ENCODE measurements around the gene LGI4.

LGI4 gene

DNA sequence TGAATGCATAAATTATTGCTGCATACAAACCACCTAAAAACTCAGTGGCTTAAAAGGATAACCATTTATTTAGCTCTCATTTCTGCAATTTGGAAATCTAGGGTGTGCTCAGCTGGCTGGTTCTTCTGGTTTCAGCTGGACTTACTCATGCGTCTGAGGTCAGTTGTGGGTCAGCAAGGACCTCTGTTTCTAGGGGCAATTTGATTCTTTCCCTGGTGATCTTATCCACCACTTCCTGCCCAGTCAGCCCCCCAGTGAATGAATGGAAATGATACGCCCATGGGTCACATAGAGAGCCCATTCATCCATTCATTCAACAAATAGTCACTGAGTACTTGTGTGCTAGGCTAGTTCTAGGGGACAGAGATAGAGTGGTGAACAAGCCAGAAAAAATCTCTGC is 29.6 kb upstream of the LGI4 start:
- Histone ChIP-seq H3K4me2 (ENCODE audit: low read length, poor library complexity, severe bottlenecking) (no peak overlapping the region), H2BK15ac (ENCODE audit: low read depth, poor library complexity, severe bottlenecking) (no peak overlapping the region), H3K9me3 (ENCODE audit: control insufficient read depth, low read length) (peaks cover 58% of the 10 kb centered on the region), H2BK5ac (ENCODE audit: low read depth, low read length, poor library complexity, severe bottlenecking) (no peak overlapping the region), H2BK12ac (ENCODE audit: low read length in 2 of 2) (no peak overlapping the region), H3K9ac (ENCODE audit: low read length) (no peak overlapping the region), H2BK120ac (ENCODE audit: low read depth, low read length) (no peak overlapping the region), H3K27me3 (ENCODE audit: control insufficient read depth in 1 of 2, insufficient read depth in 1 of 2, low read length in 2 of 2) (no peaks in the 10 kb centered on the region), H3K36me3 (ENCODE audit: control insufficient read depth in 1 of 2, insufficient read depth in 2 of 2, low read depth in 1 of 2, low read length in 2 of 2) (peaks cover 27 to 92% of the 10 kb centered on the region in 2 experiments), H3K79me1 (replicated peaks; ENCODE audit: low read length, poor library complexity, severe bottlenecking) (peaks cover 2% of the 10 kb centered on the region), H3K4me1 (ENCODE audit: control insufficient read depth, insufficient read depth, low read depth, low read length) (peaks cover 19% of the 10 kb centered on the region), H2AFZ (ENCODE audit: low read depth, low read length) (no peak overlapping the region), H3K23ac (ENCODE audit: low read length in 2 of 2) (no peak overlapping the region), H3K4ac (ENCODE audit: low read depth in 1 of 2, low read length in 2 of 2) (no peak overlapping the region), H4K91ac (ENCODE audit: low read length) (no peak overlapping the region), H3K18ac (ENCODE audit: low read depth in 1 of 2, low read length in 2 of 2) (no peak overlapping the region), H4K8ac (ENCODE audit: low read length) (no peak overlapping the region), H3K4me3 (ENCODE audit: insufficient read depth in 1 of 2, low read depth in 1 of 2, low read length in 2 of 2) (peak overlapping the region in 1 of 2 experiments; percentile 21), H3K14ac (ENCODE audit: low read length in 2 of 2) (no peak overlapping the region), H2AK5ac (ENCODE audit: low read length, severe bottlenecking) (no peak overlapping the region), H3K27ac (ENCODE audit: low read length, poor library complexity, severe bottlenecking) (peak overlapping the region; percentile 27)
- 94% methylated on average over 1 of the region's 2 CpGs for WGBS
- no peak for DNase-seq

DNA sequence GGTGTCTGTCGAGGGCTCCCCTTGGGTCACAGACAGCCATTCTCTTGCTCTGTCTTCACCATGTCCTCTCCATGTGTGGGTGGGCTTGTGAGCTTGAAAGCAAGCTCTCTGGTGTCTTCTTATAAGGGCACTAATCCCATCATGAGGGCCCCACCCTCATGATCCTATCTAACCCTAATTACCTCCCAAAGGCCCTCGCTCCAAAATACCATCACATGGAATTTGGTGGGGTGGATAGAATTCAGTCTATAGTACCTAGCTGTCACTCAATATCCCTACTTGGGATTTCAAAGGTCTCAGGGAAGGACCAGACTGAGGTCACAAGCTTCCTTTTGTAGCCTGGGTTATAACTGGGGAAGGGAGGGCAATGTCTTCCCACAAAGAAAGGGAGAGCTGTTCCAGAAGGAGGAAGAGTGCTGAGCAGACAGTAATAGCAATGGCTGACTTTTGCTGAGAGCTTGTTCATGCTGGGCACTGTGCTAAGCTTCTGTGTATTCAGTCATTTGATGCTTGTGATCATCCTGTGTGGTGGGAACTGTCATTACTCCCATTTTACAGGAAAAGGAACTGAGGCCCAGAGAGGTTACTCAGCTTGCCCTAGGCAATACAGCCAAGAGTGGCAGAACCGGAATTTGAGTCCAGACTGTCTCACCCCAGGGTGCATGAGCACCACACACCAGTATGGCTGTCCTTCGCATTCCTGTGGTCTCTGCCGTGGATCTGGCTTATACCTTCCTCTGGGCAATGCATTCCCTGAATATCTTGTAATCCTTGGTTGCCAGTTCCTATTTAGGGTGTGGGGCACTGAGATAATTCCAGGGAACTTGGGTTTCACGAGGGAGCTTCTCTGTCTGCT is 27.8 kb upstream of the LGI4 start:
- peak overlapping the region; percentile 16 for H3K4me2 ChIP-seq (ENCODE audit: low read length, poor library complexity, severe bottlenecking)
- H2BK120ac ChIP-seq (ENCODE audit: low read depth, low read length), result no peak overlapping the region
- peaks cover 14% of the 10 kb centered on the region for H3K4me1 ChIP-seq (ENCODE audit: control insufficient read depth, insufficient read depth, low read depth, low read length)
- WGBS, result 85% methylated on average over 5 of the region's 6 CpGs
- peak overlapping the region; percentile 76 for H2AK5ac ChIP-seq (ENCODE audit: low read length, severe bottlenecking)
- H3K14ac ChIP-seq (ENCODE audit: low read length in 2 of 2), result no peak overlapping the region
- H3K79me1 ChIP-seq (replicated peaks; ENCODE audit: low read length, poor library complexity, severe bottlenecking), result peaks cover 3% of the 10 kb centered on the region
- no peak for DNase-seq
- peak overlapping the region; percentile 25 for H2BK5ac ChIP-seq (ENCODE audit: low read depth, low read length, poor library complexity, severe bottlenecking)
- no peak overlapping the region for H4K91ac ChIP-seq (ENCODE audit: low read length)
- H3K4ac ChIP-seq (ENCODE audit: low read depth in 1 of 2, low read length in 2 of 2), result no peak overlapping the region
- H3K27ac ChIP-seq (ENCODE audit: low read length, poor library complexity, severe bottlenecking), result peak overlapping the region; percentile 75
- peaks cover 30 to 100% of the 10 kb centered on the region in 2 experiments for H3K36me3 ChIP-seq (ENCODE audit: control insufficient read depth in 1 of 2, insufficient read depth in 2 of 2, low read depth in 1 of 2, low read length in 2 of 2)
- H3K9ac ChIP-seq (ENCODE audit: low read length), result no peak overlapping the region
- no peak overlapping the region for H2BK12ac ChIP-seq (ENCODE audit: low read length in 2 of 2)
- H3K27me3 ChIP-seq (ENCODE audit: control insufficient read depth in 1 of 2, insufficient read depth in 1 of 2, low read length in 2 of 2), result no peaks in the 10 kb centered on the region
- H4K8ac ChIP-seq (ENCODE audit: low read length), result no peak overlapping the region
- no peak overlapping the region for H3K18ac ChIP-seq (ENCODE audit: low read depth in 1 of 2, low read length in 2 of 2)
- no peak overlapping the region for H3K4me3 ChIP-seq (ENCODE audit: insufficient read depth in 1 of 2, low read depth in 1 of 2, low read length in 2 of 2)
- H2BK15ac ChIP-seq (ENCODE audit: low read depth, poor library complexity, severe bottlenecking), result no peak overlapping the region
- H3K23ac ChIP-seq (ENCODE audit: low read length in 2 of 2), result no peak overlapping the region
- H2AFZ ChIP-seq (ENCODE audit: low read depth, low read length), result no peak overlapping the region
- peaks cover 58% of the 10 kb centered on the region for H3K9me3 ChIP-seq (ENCODE audit: control insufficient read depth, low read length)

DNA sequence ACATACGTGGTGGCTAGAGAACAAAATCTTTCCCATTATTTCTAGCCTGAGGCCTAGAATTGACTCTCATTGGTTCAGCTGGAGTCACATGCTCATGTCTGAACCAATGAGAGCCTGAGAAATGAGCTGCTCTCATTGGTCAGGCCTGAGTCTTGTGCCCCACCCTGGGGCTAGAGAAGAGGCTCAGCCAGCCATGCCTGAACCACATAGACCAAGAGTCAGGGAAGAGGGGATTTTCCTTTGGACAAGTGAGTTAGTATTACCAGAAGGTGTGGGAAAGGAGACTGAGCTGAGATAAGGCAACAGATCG is 26.5 kb upstream of the LGI4 start:
- no peak for DNase-seq
- no peak overlapping the region for H2BK15ac ChIP-seq (ENCODE audit: low read depth, poor library complexity, severe bottlenecking)
- H2AK5ac ChIP-seq (ENCODE audit: low read length, severe bottlenecking), result no peak overlapping the region
- no peak overlapping the region for H2AFZ ChIP-seq (ENCODE audit: low read depth, low read length)
- H3K14ac ChIP-seq (ENCODE audit: low read length in 2 of 2), result no peak overlapping the region
- WGBS, result 96% methylated on average over 2 of the region's 2 CpGs
- no peak overlapping the region for H3K4ac ChIP-seq (ENCODE audit: low read depth in 1 of 2, low read length in 2 of 2)
- peaks cover 48% of the 10 kb centered on the region for H3K9me3 ChIP-seq (ENCODE audit: control insufficient read depth, low read length)
- no peak overlapping the region for H3K4me3 ChIP-seq (ENCODE audit: insufficient read depth in 1 of 2, low read depth in 1 of 2, low read length in 2 of 2)
- H3K79me1 ChIP-seq (replicated peaks; ENCODE audit: low read length, poor library complexity, severe bottlenecking), result peaks cover 4% of the 10 kb centered on the region
- H2BK12ac ChIP-seq (ENCODE audit: low read length in 2 of 2), result no peak overlapping the region
- H2BK120ac ChIP-seq (ENCODE audit: low read depth, low read length), result no peak overlapping the region
- H3K27me3 ChIP-seq (ENCODE audit: control insufficient read depth in 1 of 2, insufficient read depth in 1 of 2, low read length in 2 of 2), result no peaks in the 10 kb centered on the region
- no peak overlapping the region for H2BK5ac ChIP-seq (ENCODE audit: low read depth, low read length, poor library complexity, severe bottlenecking)
- no peak overlapping the region for H4K8ac ChIP-seq (ENCODE audit: low read length)
- H3K23ac ChIP-seq (ENCODE audit: low read length in 2 of 2), result no peak overlapping the region
- no peak overlapping the region for H3K27ac ChIP-seq (ENCODE audit: low read length, poor library complexity, severe bottlenecking)
- peaks cover 29 to 100% of the 10 kb centered on the region in 2 experiments for H3K36me3 ChIP-seq (ENCODE audit: control insufficient read depth in 1 of 2, insufficient read depth in 2 of 2, low read depth in 1 of 2, low read length in 2 of 2)
- no peak overlapping the region for H3K9ac ChIP-seq (ENCODE audit: low read length)
- no peak overlapping the region for H4K91ac ChIP-seq (ENCODE audit: low read length)
- H3K4me1 ChIP-seq (ENCODE audit: control insufficient read depth, insufficient read depth, low read depth, low read length), result peaks cover 7% of the 10 kb centered on the region
- no peak overlapping the region for H3K18ac ChIP-seq (ENCODE audit: low read depth in 1 of 2, low read length in 2 of 2)
- no peak overlapping the region for H3K4me2 ChIP-seq (ENCODE audit: low read length, poor library complexity, severe bottlenecking)

DNA sequence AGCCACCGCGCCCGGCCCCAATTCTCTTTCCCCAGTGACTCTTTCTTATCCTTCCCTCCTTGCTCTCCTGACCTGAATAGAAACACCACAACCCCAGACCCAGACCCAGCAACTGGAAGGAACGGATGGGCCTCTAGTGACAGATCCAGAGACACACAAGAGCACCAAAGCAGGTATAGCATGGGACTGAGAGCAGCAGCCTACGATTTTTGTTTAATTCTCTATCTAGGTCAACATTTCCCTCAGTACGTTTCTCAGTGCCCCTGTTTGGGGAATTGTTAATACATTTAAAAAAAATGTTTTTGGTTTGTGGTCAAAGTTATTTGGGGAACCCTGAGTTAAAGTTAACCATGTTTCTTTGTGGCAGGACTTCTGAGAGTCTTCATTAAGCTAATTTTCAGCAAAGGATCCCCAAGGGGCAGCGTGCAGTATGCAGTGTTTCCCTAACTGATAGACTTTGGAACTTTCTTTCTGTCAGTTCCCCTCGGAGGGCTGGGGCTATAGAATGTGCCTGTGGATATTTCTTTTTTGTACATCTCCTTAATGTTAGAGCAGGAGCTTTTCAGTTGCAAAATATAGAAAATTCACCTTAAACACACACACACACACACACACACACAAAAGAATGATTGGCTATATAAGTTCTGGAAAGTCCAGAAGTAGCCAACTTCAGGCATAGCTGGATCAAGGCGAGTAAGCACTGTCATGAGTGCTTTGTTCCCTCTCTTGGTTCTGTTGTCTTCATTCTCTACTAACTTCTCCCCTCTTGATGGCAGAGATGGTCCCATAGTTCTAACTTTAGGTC is 26.0 kb upstream of the LGI4 start:
- no peak overlapping the region for H3K9ac ChIP-seq (ENCODE audit: low read length)
- no peak overlapping the region for H3K4me3 ChIP-seq (ENCODE audit: insufficient read depth in 1 of 2, low read depth in 1 of 2, low read length in 2 of 2)
- 96% methylated on average over 7 of the region's 9 CpGs for WGBS
- no peak for DNase-seq
- H3K4me1 ChIP-seq (ENCODE audit: control insufficient read depth, insufficient read depth, low read depth, low read length), result peaks cover 7% of the 10 kb centered on the region
- no peak overlapping the region for H2AK5ac ChIP-seq (ENCODE audit: low read length, severe bottlenecking)
- H2BK120ac ChIP-seq (ENCODE audit: low read depth, low read length), result no peak overlapping the region
- no peak overlapping the region for H3K23ac ChIP-seq (ENCODE audit: low read length in 2 of 2)
- no peak overlapping the region for H2BK5ac ChIP-seq (ENCODE audit: low read depth, low read length, poor library complexity, severe bottlenecking)
- peaks cover 6% of the 10 kb centered on the region for H3K79me1 ChIP-seq (replicated peaks; ENCODE audit: low read length, poor library complexity, severe bottlenecking)
- H3K27me3 ChIP-seq (ENCODE audit: control insufficient read depth in 1 of 2, insufficient read depth in 1 of 2, low read length in 2 of 2), result no peaks in the 10 kb centered on the region
- H3K27ac ChIP-seq (ENCODE audit: low read length, poor library complexity, severe bottlenecking), result no peak overlapping the region
- peaks cover 24 to 95% of the 10 kb centered on the region in 2 experiments for H3K36me3 ChIP-seq (ENCODE audit: control insufficient read depth in 1 of 2, insufficient read depth in 2 of 2, low read depth in 1 of 2, low read length in 2 of 2)
- H3K9me3 ChIP-seq (ENCODE audit: control insufficient read depth, low read length), result peaks cover 43% of the 10 kb centered on the region
- H3K14ac ChIP-seq (ENCODE audit: low read length in 2 of 2), result no peak overlapping the region
- no peak overlapping the region for H2AFZ ChIP-seq (ENCODE audit: low read depth, low read length)
- no peak overlapping the region for H2BK12ac ChIP-seq (ENCODE audit: low read length in 2 of 2)
- H3K4me2 ChIP-seq (ENCODE audit: low read length, poor library complexity, severe bottlenecking), result no peak overlapping the region
- no peak overlapping the region for H2BK15ac ChIP-seq (ENCODE audit: low read depth, poor library complexity, severe bottlenecking)
- H3K4ac ChIP-seq (ENCODE audit: low read depth in 1 of 2, low read length in 2 of 2), result no peak overlapping the region
- H4K91ac ChIP-seq (ENCODE audit: low read length), result no peak overlapping the region
- H3K18ac ChIP-seq (ENCODE audit: low read depth in 1 of 2, low read length in 2 of 2), result no peak overlapping the region
- H4K8ac ChIP-seq (ENCODE audit: low read length), result no peak overlapping the region
